K562 (cell line): Measurements from ENCODE around the gene URB2. TPM values are rescaled to one million over a fixed set of nuclear protein-coding genes. Genes with fewer than 3 reads are reported as not detected.
"Not testable (repeated sequence)": the region's sequence is repeated elsewhere in the genome, so short reads cannot be mapped to it uniquely, and the experiment has no call there.

Experiments
- ATAC-seq: fragments of 200-7000 bp; cut with Tn5 transposase; 3 replicates; pipeline ENCODE4 v1.9.1; 2020; ENCODE audit warnings: moderate library complexity
- BruUV-seq: library from RNA; stranded (reverse); fragments of 400-500 nt; replicated peaks from 2 replicates; lab custom pipeline; 2021; lab: Mats Ljungman, UMichigan
- CTCF ChIA-PET: fragments of 300-600 bp; formaldehyde crosslinking; extraction: SDS; loops from one replicate; lab custom pipeline; 2021; ENCODE audit warnings: low intra/inter-chr PET ratio; lab: Yijun Ruan, JAX
- POLR2A ChIA-PET: fragments of 300-600, 350-650 bp; sonication (Branson Sonifier 250); formaldehyde crosslinking; extraction: SDS; loops from one replicate; lab custom pipeline; 2021; ENCODE audit warnings: antibody characterized with exemption, inconsistent platforms; lab: Yijun Ruan, JAX
- DNase-seq, 4 experiments: peaks; one replicate each; pipeline versions ENCODE4 v3.0.0 to v3.0.0-alpha.2; 2011 to 2018; ENCODE audit warnings: low spot score in 3 of 4, mixed read lengths in 3 of 4; ENCODE audit errors: extremely low read depth in 1 of 4
- FAIRE-seq: peaks from 2 replicates; lab custom pipeline; 2011; peaks lifted over from hg19 to GRCh38; lab: Jason Lieb, UNC
- H2AFZ ChIP-seq: 2 replicates; pipeline ENCODE4 v1.6.0; 2011; ENCODE audit warnings: low read depth, low read length, control low read depth, inconsistent platforms
- H3K27ac ChIP-seq: fragments of 200-600 bp; 3 replicates; pipeline ENCODE4 v1.8.0; 2011; ENCODE audit warnings: low read depth, mild to moderate bottlenecking, control low read depth, inconsistent platforms, low read length, moderate library complexity, mixed read lengths; ENCODE audit errors: extremely low read depth
- H3K27me3 ChIP-seq, 2 experiments: fragments of 300-600 bp in 1 of 2; 2 replicates in 1 of 2; 3 replicates in 1 of 2; pipeline versions ENCODE4 v1.6.0 to v1.8.0; 2011; ENCODE audit warnings: inconsistent platforms in 2 of 2, low read length in 2 of 2, mild to moderate bottlenecking in 1 of 2, mixed read lengths in 1 of 2, moderate library complexity in 1 of 2; ENCODE audit not compliant: control insufficient read depth in 2 of 2, insufficient read depth in 2 of 2
- H3K36me3 ChIP-seq: fragments of 300-600 bp; 3 replicates; pipeline ENCODE4 v1.8.0; 2011; ENCODE audit warnings: mild to moderate bottlenecking, low read length, inconsistent platforms; ENCODE audit not compliant: control insufficient read depth, insufficient read depth
- H3K4me1 ChIP-seq, 2 experiments: fragments of 200-600 bp in 1 of 2; replicated peaks in 1 of 2; 2 replicates in 1 of 2; 3 replicates in 1 of 2; pipeline versions ENCODE4 v1.5.1 to v1.8.0; 2011; ENCODE audit warnings: inconsistent platforms in 2 of 2, low read length in 2 of 2, mild to moderate bottlenecking in 1 of 2, mixed read lengths in 1 of 2, moderate library complexity in 1 of 2; ENCODE audit not compliant: control insufficient read depth in 2 of 2, insufficient read depth in 2 of 2
- H3K4me2 ChIP-seq: 2 replicates; pipeline ENCODE4 v1.6.1; 2011; ENCODE audit warnings: low read length, control low read depth, inconsistent platforms, mixed read lengths; ENCODE audit not compliant: insufficient read depth
- H3K4me3 ChIP-seq: fragments of 200-600 bp; sonication (generic), shearing (Covaris generic); 2 replicates; pipeline ENCODE4 v1.5.1; 2016; ENCODE audit warnings: control low read depth, inconsistent platforms
- H3K79me2 ChIP-seq: fragments of 200-600 bp; 3 replicates; pipeline ENCODE4 v1.8.0; 2011; ENCODE audit warnings: low read length, inconsistent platforms; ENCODE audit not compliant: control insufficient read depth, insufficient read depth
- H3K9ac ChIP-seq, 2 experiments: 2 replicates each; pipeline versions ENCODE4 v1.6.0 to v1.6.1; 2011; ENCODE audit warnings: low read depth in 2 of 2, low read length in 2 of 2, control low read depth in 1 of 2, inconsistent platforms in 1 of 2, mild to moderate bottlenecking in 1 of 2, mixed read lengths in 1 of 2; ENCODE audit not compliant: insufficient read depth in 1 of 2
- H3K9me1 ChIP-seq: one replicate; pipeline ENCODE4 v1.6.0; 2011; ENCODE audit warnings: inconsistent platforms, mild to moderate bottlenecking, low read length, moderate library complexity; ENCODE audit not compliant: control insufficient read depth, insufficient read depth
- H3K9me3 ChIP-seq: replicated peaks from 2 replicates; pipeline ENCODE4 v1.5.1; 2011; ENCODE audit warnings: low read depth, low read length, inconsistent platforms; ENCODE audit not compliant: control insufficient read depth, insufficient read depth
- H4K20me1 ChIP-seq: replicated peaks from 2 replicates; pipeline ENCODE4 v1.6.1; 2011; ENCODE audit warnings: low read length, inconsistent platforms, mixed read lengths; ENCODE audit not compliant: control insufficient read depth, insufficient read depth
- C11orf30 ChIP-seq: fragments of 450-650 bp; IDR thresholded peaks from 2 replicates; pipeline ENCODE4 v1.6.1; 2016; ENCODE audit warnings: low read depth, mild to moderate bottlenecking
- TRIM28 ChIP-seq: fragments of 450-650 bp; IDR thresholded peaks from 2 replicates; pipeline ENCODE4 v1.6.1; 2017
- ZNF316 ChIP-seq: fragments of 450-650 bp; IDR thresholded peaks from 2 replicates; pipeline ENCODE4 v1.6.1; 2016
- WGBS: fragments of 100-300 bp; shearing (Covaris generic); methylation state at CpG from one replicate; pipeline ENCODE4 v1.1.6; 2016; ENCODE audit warnings: low coverage, mixed read lengths; ENCODE audit not compliant: insufficient coverage; ENCODE audit errors: missing lambda C conversion rate; 5-methylcytosine and 5-hydroxymethylcytosine counted together
- in situ Hi-C: fragments of 300-500 bp; cut with MboI; formaldehyde crosslinking; loops from 4 replicates; pipeline ENCODE4 v1.15.0; 2018; ENCODE audit warnings: inconsistent platforms, mixed read lengths
- intact Hi-C: fragments of 100-400 bp; cut with micrococcal nuclease; formaldehyde crosslinking; loops from 2 replicates; pipeline ENCODE4 v1.14.2; 2022
- polyA plus RNA-seq, 8 experiments: library from polyadenylated mRNA; depleted of rRNA in 4 of 8; stranded (reverse) in 5 of 8; unstranded in 3 of 8; fragments of >200 nt; fragmentation: Nextera tagmentation in 2 of 8; fragmentation: Illumina TruSeq in 1 of 8; extraction: Ambion mirVana in 2 of 8; extraction: Trizol in 1 of 8; gene quantifications; 2 replicates each; pipeline versions ENCODE4 v1.2.1 to v1.2.3, GENCODE V29; 2011 to 2014; ENCODE audit warnings: inconsistent platforms in 1 of 8, missing spikeins in 1 of 8
- total RNA-seq, 7 experiments: library from RNA; depleted of rRNA in 6 of 7; stranded (reverse); fragments of >200 nt in 6 of 7; fragmentation: Illumina TruSeq in 2 of 7; extraction: Trizol in 2 of 7; gene quantifications; 2 replicates each; pipeline versions ENCODE4 v1.2.1 to v1.2.3, GENCODE V29; 2011 to 2021; ENCODE audit warnings: low replicate concordance in 1 of 7

Gene URB2
- total and polyA plus RNA-seq, 9 of the 15 experiments (the other 6 are each of a cell fraction or from before 2014, with no cell fraction given) = 2.8 to 28.3 (median 19.0) TPM

GRCh38 chr1:229705152-229705551, 79.1 kb downstream of the URB2 start:
- CTCF ChIA-PET, FAIRE-seq: not testable (repeated sequence)
- in situ Hi-C loops = loop anchor here (25.0 kb wide), 1 partner anchor 607 kb away; no protein-coding TSS in a partner anchor

GRCh38 chr1:229707127-229707526, 81.1 kb downstream of the URB2 start:
- H3K9me3 ChIP-seq, H3K79me2 ChIP-seq, H3K9me1 ChIP-seq, H3K4me1 ChIP-seq, H3K36me3 ChIP-seq, H4K20me1 ChIP-seq, H2AFZ ChIP-seq, POLR2A ChIA-PET, FAIRE-seq, ATAC-seq, CTCF ChIA-PET, intact Hi-C loops, H3K4me3 ChIP-seq, H3K4me2 ChIP-seq, DNase-seq, BruUV-seq, H3K27ac ChIP-seq, H3K9ac ChIP-seq, H3K27me3 ChIP-seq: not testable (repeated sequence)
- 0 out of 2 replicates have a peak, but pooled peaks have one; percentile 57 for TF ChIP-seq TRIM28
- WGBS = 8% methylated on average over 6 of the region's 6 CpGs
- in situ Hi-C loops = loop anchor here (25.0 kb wide), 1 partner anchor 605 kb away; no protein-coding TSS in a partner anchor

More at GRCh38 chr1:229705152-229705551, 79.1 kb downstream of the URB2 start:
- H3K9ac ChIP-seq, H3K27ac ChIP-seq, H3K4me3 ChIP-seq, H3K27me3 ChIP-seq, H3K9me1 ChIP-seq, H4K20me1 ChIP-seq, H3K4me1 ChIP-seq, DNase-seq, H2AFZ ChIP-seq, BruUV-seq, H3K4me2 ChIP-seq, H3K36me3 ChIP-seq, ATAC-seq, intact Hi-C loops, H3K9me3 ChIP-seq, H3K79me2 ChIP-seq: not testable (repeated sequence)
- POLR2A ChIA-PET = interaction anchor here (0.7 kb wide), 1 partner anchor 546 kb away, joined by 3 read pairs; no protein-coding TSS in a partner anchor
- peak; percentile 53 for TF ChIP-seq ZNF316
- TF ChIP-seq C11orf30 = peak; percentile 27; the same call in 1 of the 2 replicates
- 0% methylated on average over 2 of the region's 2 CpGs for WGBS
